Measurements from ENCODE around the gene CMSS1.

GRCh38 chr3:99902091-99902490 lies 84.4 kb downstream of the CMSS1 start:
- no peak for TF ChIP-seq CTCF (IDR thresholded peaks at IDR 0.05)
- TF ChIP-seq EP300 (IDR thresholded peaks at IDR 0.05), result no peak
